GM19193 (cell line): ENCODE measurements around the gene BIRC5.

Source experiments
- POLR2A ChIP-seq: IDR thresholded peaks from 4 replicates; pipeline ENCODE4 v1.6.1; 2011; ENCODE audit not compliant: insufficient read depth, insufficient read length; ENCODE audit errors: extremely low read depth

The BIRC5 gene

DNA sequence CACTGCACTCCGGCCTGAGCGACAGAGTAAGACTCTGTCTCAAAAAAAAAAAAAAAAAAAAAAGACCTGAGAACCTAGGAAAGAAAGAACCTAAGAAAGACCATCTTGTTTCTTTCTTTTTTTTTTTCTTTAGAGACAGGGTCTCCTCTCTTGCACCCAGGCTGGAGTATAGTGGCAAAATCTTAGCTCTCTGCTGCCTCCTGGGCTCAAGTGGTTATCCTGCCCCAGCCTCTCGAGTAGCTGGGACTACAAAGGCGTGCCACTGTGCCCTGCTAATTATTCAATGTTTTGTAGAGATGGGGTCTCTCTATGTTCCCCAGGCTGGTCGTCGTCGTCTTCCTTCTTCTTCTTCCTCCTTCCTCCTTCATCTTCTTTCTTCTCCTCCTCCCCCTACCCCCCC, 7.8 kb upstream of the BIRC5 start:
- no peak for TF ChIP-seq POLR2A

DNA sequence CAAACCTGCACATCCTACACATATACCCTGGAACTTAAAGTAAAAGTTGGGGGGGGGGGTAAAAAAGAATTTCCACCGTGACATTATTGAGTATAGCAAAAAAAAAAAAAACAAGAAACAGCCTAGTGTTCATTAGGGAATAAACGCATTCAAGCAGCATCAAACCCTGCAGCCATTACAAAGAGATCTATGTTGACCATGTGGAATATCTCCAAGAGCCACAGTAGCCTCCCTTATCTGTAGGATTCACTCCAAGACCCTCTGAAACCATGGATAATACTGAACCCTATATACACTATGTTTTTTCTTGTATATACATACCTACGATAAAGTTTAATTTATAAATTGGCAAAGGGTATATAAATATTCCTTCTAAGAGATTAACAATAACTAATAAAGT, 5.6 kb upstream of the BIRC5 start:
- TF ChIP-seq POLR2A = no peak

DNA sequence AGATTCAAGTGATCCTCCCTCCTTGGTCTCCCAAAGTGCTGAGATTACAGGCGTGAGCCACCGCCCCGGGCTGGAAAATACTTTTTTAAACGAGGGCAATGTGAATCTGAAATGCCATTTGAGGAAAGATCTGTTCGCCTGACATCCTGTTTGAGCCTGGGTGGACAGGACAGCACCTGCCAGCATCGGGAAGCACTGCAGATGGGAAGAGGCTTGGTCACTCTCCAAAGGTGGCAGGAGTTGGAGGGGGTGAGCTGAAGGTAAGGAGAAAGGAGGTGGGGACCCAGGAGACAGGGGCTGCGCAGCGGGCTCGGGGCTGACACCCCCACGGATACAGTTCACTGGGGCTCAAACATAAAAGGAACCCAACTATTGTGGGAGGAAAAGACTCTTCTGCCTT, 3.9 kb upstream of the BIRC5 start:
- no peak for TF ChIP-seq POLR2A

DNA sequence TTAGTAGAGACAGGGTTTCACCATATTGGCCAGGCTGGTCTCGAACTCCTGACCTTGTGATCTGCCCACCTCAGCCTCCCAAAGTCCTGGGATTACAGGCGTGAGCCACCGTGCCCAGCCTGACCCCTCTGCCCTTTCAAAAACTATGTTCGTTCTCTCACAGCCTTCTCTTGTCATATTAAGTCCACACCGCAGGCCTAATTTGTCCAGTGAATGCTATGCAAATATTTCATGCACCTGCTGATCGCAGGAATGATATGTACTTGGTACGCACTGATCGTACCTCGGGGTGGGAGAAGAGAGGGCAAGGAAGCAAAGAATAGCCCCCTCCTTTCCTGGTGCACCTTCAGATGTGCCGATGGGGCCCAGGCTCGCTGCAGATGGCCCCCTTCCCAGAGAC, 3.0 kb upstream of the BIRC5 start:
- TF ChIP-seq POLR2A = no peak

DNA sequence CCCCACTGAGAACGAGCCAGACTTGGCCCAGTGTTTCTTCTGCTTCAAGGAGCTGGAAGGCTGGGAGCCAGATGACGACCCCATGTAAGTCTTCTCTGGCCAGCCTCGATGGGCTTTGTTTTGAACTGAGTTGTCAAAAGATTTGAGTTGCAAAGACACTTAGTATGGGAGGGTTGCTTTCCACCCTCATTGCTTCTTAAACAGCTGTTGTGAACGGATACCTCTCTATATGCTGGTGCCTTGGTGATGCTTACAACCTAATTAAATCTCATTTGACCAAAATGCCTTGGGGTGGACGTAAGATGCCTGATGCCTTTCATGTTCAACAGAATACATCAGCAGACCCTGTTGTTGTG, 631 bp downstream of the BIRC5 start:
- TF ChIP-seq POLR2A = no peak

DNA sequence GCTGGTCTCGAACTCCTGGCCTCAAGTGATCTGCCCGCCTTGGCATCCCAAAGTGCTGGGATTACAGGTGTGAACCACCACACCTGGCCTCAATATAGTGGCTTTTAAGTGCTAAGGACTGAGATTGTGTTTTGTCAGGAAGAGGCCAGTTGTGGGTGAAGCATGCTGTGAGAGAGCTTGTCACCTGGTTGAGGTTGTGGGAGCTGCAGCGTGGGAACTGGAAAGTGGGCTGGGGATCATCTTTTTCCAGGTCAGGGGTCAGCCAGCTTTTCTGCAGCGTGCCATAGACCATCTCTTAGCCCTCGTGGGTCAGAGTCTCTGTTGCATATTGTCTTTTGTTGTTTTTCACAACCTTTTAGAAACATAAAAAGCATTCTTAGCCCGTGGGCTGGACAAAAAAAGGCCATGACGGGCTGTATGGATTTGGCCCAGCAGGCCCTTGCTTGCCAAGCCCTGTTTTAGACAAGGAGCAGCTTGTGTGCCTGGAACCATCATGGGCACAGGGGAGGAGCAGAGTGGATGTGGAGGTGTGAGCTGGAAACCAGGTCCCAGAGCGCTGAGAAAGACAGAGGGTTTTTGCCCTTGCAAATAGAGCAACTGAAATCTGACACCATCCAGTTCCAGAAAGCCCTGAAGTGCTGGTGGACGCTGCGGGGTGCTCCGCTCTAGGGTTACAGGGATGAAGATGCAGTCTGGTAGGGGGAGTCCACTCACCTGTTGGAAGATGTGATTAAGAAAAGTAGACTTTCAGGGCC, 5.5 kb downstream of the BIRC5 start:
- TF ChIP-seq POLR2A = no peak

DNA sequence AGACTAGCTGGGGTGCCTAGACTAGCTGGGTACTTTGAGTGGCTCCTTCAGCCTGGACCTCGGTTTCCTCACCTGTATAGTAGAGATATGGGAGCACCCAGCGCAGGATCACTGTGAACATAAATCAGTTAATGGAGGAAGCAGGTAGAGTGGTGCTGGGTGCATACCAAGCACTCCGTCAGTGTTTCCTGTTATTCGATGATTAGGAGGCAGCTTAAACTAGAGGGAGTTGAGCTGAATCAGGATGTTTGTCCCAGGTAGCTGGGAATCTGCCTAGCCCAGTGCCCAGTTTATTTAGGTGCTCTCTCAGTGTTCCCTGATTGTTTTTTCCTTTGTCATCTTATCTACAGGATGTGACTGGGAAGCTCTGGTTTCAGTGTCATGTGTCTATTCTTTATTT, 9.0 kb downstream of the BIRC5 start:
- TF ChIP-seq POLR2A = no peak

DNA sequence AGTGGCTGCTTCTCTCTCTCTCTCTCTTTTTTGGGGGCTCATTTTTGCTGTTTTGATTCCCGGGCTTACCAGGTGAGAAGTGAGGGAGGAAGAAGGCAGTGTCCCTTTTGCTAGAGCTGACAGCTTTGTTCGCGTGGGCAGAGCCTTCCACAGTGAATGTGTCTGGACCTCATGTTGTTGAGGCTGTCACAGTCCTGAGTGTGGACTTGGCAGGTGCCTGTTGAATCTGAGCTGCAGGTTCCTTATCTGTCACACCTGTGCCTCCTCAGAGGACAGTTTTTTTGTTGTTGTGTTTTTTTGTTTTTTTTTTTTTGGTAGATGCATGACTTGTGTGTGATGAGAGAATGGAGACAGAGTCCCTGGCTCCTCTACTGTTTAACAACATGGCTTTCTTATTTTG, 9.7 kb downstream of the BIRC5 start:
- no peak for TF ChIP-seq POLR2A

DNA sequence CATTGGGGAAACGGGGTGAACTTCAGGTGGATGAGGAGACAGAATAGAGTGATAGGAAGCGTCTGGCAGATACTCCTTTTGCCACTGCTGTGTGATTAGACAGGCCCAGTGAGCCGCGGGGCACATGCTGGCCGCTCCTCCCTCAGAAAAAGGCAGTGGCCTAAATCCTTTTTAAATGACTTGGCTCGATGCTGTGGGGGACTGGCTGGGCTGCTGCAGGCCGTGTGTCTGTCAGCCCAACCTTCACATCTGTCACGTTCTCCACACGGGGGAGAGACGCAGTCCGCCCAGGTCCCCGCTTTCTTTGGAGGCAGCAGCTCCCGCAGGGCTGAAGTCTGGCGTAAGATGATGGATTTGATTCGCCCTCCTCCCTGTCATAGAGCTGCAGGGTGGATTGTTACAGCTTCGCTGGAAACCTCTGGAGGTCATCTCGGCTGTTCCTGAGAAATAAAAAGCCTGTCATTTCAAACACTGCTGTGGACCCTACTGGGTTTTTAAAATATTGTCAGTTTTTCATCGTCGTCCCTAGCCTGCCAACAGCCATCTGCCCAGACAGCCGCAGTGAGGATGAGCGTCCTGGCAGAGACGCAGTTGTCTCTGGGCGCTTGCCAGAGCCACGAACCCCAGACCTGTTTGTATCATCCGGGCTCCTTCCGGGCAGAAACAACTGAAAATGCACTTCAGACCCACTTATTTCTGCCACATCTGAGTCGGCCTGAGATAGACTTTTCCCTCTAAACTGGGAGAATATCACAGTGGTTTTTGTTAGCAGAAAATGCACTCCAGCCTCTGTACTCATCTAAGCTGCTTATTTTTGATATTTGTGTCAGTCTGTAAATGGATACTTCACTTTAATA, 10.4 kb downstream of the BIRC5 start:
- TF ChIP-seq POLR2A = no peak

DNA sequence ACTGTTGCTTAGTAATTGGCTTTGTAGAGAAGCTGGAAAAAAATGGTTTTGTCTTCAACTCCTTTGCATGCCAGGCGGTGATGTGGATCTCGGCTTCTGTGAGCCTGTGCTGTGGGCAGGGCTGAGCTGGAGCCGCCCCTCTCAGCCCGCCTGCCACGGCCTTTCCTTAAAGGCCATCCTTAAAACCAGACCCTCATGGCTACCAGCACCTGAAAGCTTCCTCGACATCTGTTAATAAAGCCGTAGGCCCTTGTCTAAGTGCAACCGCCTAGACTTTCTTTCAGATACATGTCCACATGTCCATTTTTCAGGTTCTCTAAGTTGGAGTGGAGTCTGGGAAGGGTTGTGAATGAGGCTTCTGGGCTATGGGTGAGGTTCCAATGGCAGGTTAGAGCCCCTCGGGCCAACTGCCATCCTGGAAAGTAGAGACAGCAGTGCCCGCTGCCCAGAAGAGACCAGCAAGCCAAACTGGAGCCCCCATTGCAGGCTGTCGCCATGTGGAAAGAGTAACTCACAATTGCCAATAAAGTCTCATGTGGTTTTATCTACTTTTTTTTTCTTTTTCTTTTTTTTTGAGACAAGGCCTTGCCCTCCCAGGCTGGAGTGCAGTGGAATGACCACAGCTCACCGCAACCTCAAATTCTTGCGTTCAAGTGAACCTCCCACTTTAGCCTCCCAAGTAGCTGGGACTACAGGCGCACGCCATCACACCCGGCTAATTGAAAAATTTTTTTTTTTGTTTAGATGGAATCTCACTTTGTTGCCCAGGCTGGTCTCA, 11.2 kb downstream of the BIRC5 start:
- TF ChIP-seq POLR2A = no peak

DNA sequence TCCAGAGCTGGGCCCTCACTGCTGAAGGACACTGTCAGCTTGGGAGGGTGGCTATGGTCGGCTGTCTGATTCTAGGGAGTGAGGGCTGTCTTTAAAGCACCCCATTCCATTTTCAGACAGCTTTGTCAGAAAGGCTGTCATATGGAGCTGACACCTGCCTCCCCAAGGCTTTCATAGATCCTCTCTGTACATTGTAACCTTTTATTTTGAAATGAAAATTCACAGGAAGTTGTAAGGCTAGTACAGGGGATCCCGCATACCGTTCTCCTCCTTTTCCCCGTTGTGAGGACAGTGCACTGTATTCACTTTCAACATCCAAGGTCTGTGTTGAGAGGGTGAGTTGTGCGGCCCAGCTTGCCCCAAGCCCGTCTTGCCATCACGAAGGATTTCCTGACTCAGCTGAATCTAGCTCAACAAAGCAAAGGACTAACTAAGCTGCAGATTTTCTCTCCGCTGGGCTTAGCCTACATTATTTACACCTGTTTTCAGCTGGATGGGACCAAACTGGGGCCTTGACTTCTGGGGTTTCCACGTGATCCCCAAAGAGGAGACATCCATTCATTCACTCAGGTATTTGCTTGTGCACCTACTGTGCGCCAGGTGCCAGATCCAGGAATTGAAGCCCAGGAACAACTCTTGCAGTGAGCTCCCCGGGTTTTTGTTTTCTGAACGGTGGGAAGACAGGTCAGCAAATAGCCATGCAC, 12.2 kb downstream of the BIRC5 start:
- TF ChIP-seq POLR2A = no peak

DNA sequence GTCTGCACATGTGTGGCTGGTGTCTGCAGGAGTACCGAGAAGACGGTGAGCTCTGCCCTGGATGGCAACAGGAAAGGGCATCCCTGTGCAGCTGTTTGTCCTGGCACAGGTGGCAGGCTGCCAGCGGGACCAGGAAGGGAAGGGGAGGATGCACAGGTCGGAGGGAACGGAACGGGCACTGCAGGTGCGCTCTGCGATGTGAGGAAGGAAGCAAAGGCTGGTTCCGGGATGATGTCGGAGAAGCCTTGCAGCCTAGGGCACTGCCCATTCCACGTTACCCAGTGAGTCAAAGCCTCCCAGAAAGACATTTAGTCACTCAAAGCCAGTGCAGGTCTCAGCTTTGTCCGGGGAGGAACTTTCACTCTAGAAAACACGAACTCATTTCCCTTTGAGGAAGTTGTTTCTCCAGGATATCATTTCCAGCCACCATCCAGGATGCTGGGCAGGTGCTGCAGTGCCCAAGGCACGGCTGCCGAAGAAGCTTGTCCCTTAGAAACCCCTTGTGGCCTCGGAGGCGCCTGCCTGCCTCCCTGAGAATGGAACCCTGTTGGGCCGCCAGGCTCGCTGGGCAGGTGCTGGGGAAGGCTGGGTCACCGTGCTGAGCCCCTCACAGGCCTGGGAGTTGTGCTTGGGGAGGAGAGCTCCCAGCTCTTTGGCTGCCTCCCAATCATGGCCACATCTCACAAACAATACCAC, 12.9 kb downstream of the BIRC5 start:
- no peak for TF ChIP-seq POLR2A

DNA sequence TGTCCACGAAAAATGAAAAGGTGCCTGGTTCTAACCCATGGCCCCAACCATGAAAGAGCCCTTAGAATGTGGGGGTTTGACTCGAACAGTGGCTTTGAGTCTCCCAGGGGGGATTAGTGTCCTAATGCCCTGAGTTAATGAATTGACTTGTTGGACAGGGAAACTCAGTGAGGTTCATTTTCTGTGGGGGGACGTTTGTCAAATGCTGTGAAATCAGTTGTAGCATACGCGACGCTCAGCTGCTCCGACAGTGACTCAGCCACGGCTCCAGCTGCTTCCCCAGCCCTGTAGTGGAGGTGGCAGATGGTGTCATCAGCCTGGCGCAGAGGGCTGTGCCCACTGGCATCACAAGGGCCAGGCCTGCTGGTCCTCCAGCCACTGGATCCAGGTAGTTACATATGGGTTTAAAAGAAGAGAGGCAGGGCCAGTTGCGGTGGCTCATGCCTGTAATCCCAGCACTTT, 13.4 kb downstream of the BIRC5 start:
- no peak for TF ChIP-seq POLR2A

DNA sequence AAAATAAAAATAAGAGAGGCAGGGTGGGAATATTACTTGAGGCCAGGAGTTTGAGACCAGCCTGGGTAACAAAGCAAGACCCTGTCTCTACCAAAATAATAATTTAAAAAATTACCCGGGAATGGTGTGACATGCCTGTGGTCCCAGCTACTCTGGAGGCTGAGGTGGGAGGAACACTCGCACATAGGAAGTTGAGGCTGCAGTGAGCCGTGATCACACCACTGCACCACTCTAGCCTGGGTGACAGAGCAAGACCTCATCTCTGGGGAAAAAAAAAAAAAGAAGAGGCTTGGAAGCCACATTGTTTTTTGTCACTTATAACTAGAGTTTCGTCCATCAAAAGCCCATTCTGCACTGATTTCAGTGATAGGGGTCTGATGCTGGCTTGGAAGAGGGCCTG, 14.1 kb downstream of the BIRC5 start:
- no peak for TF ChIP-seq POLR2A
